Adipocyte (in vitro differentiated cells): ENCODE results near the gene PEAK1.
A peak's percentile ranks its signal among the peaks of the same experiment; 100 is the strongest.

Source experiments
- DNase-seq: peaks from one replicate; pipeline ENCODE4 v3.0.0-alpha.2; 2015; ENCODE audit warnings: low read depth
- H3K27me3 ChIP-seq: replicated peaks from 2 replicates; pipeline ENCODE4 v1.7.0; 2013; ENCODE audit warnings: mild to moderate bottlenecking, low read length, moderate library complexity; ENCODE audit not compliant: control insufficient read depth, insufficient read depth
- H3K36me3 ChIP-seq: 2 replicates; pipeline ENCODE4 v1.7.0; 2013; ENCODE audit warnings: low read length, mild to moderate bottlenecking, moderate library complexity; ENCODE audit not compliant: control insufficient read depth, insufficient read depth, severe bottlenecking
- H3K4me1 ChIP-seq: 2 replicates; pipeline ENCODE4 v1.7.0; 2013; ENCODE audit warnings: mild to moderate bottlenecking, low read length, moderate library complexity; ENCODE audit not compliant: control insufficient read depth, insufficient read depth
- H3K4me3 ChIP-seq: 2 replicates; pipeline ENCODE4 v1.7.0; 2013; ENCODE audit warnings: mild to moderate bottlenecking, low read length, moderate library complexity
- H3K9ac ChIP-seq: 2 replicates; pipeline ENCODE4 v1.7.0; 2013; ENCODE audit warnings: mild to moderate bottlenecking, low read length, moderate library complexity
- H3K9me3 ChIP-seq: 2 replicates; pipeline ENCODE4 v1.7.0; 2013; ENCODE audit warnings: mild to moderate bottlenecking, low read length, moderate library complexity; ENCODE audit not compliant: control insufficient read depth

Gene PEAK1

GRCh38 chr15:77419836-77420609 is at the start of gene PEAK1:
Gene PEAK1, minus strand, starts transcription at chr15:77420104. Its CDS starts 238,178 bp downstream, at chr15:77181926.
- H3K9me3 ChIP-seq = no peaks in the 10 kb centered on the region
- H3K27me3 ChIP-seq = no peaks in the 10 kb centered on the region
- peak within 1 kb of the TSS; percentile 98 for H3K4me3 ChIP-seq

GRCh38 chr15:77468896-77469295 is 49.0 kb upstream of the PEAK1 start:
- DNase-seq = no peak
- no peak overlapping the region for H3K9ac ChIP-seq
- H3K36me3 ChIP-seq = peaks cover 73% of the 10 kb centered on the region
- no peaks in the 10 kb centered on the region for H3K9me3 ChIP-seq
- H3K27me3 ChIP-seq = no peaks in the 10 kb centered on the region
- H3K4me3 ChIP-seq = no peak overlapping the region
- peaks cover 7% of the 10 kb centered on the region for H3K4me1 ChIP-seq

More at GRCh38 chr15:77419836-77420609, at the start of gene PEAK1:
- H3K4me1 ChIP-seq = peaks cover 45% of the 10 kb centered on the region
- peak; percentile 100 for DNase-seq
- H3K36me3 ChIP-seq = no peaks in the 10 kb centered on the region
- H3K9ac ChIP-seq = peak within 1 kb of the TSS; percentile 98

- H3K4me3 ChIP-seq = no peak overlapping the region
- peaks cover 6% of the 10 kb centered on the region for H3K4me1 ChIP-seq
- H3K9ac ChIP-seq = no peak overlapping the region
- DNase-seq = no peak
- H3K27me3 ChIP-seq = no peaks in the 10 kb centered on the region
- H3K36me3 ChIP-seq = peaks cover 70% of the 10 kb centered on the region
- no peaks in the 10 kb centered on the region for H3K9me3 ChIP-seq
Observed at GRCh38 chr15:77466521-77466920, 46.6 kb upstream of the PEAK1 start.

GRCh38 chr15:77464129-77464865 is 44.4 kb upstream of the PEAK1 start:
- Histone ChIP-seq H3K4me1 (peaks cover 9% of the 10 kb centered on the region), H3K27me3 (no peaks in the 10 kb centered on the region), H3K36me3 (peaks cover 59% of the 10 kb centered on the region), H3K4me3 (no peak overlapping the region), H3K9me3 (no peaks in the 10 kb centered on the region), H3K9ac (no peak overlapping the region)
- no peak for DNase-seq

GRCh38 chr15:77461486-77461885 is 41.6 kb upstream of the PEAK1 start:
- Histone ChIP-seq H3K9ac (no peak overlapping the region), H3K27me3 (no peaks in the 10 kb centered on the region), H3K36me3 (peaks cover 40% of the 10 kb centered on the region), H3K9me3 (no peaks in the 10 kb centered on the region), H3K4me1 (peaks cover 32% of the 10 kb centered on the region), H3K4me3 (no peak overlapping the region)
- no peak for DNase-seq

- Histone ChIP-seq H3K4me1 (peaks cover 57% of the 10 kb centered on the region), H3K36me3 (peaks cover 25% of the 10 kb centered on the region), H3K9ac (no peak overlapping the region), H3K9me3 (no peaks in the 10 kb centered on the region), H3K4me3 (no peak overlapping the region), H3K27me3 (no peaks in the 10 kb centered on the region)
- no peak for DNase-seq
Observed at GRCh38 chr15:77459031-77459430, 39.1 kb upstream of the PEAK1 start.

- Histone ChIP-seq H3K4me1 (peaks cover 57% of the 10 kb centered on the region), H3K27me3 (no peaks in the 10 kb centered on the region), H3K9ac (no peak overlapping the region), H3K36me3 (peaks cover 15% of the 10 kb centered on the region), H3K9me3 (no peaks in the 10 kb centered on the region), H3K4me3 (no peak overlapping the region)
- peak; percentile 48 for DNase-seq
Observed at GRCh38 chr15:77457905-77458265, 38.0 kb upstream of the PEAK1 start.

GRCh38 chr15:77457191-77457904 is 37.4 kb upstream of the PEAK1 start:
- Histone ChIP-seq H3K4me1 (peaks cover 57% of the 10 kb centered on the region), H3K4me3 (no peak overlapping the region), H3K36me3 (peaks cover 15% of the 10 kb centered on the region), H3K9me3 (no peaks in the 10 kb centered on the region), H3K9ac (no peak overlapping the region), H3K27me3 (no peaks in the 10 kb centered on the region)
- DNase-seq = no peak

GRCh38 chr15:77456746-77457145 is 36.8 kb upstream of the PEAK1 start:
- H3K4me1 ChIP-seq = peaks cover 53% of the 10 kb centered on the region
- H3K36me3 ChIP-seq = peaks cover 15% of the 10 kb centered on the region
- DNase-seq = no peak
- no peaks in the 10 kb centered on the region for H3K27me3 ChIP-seq
- H3K4me3 ChIP-seq = no peak overlapping the region
- H3K9me3 ChIP-seq = no peaks in the 10 kb centered on the region
- H3K9ac ChIP-seq = no peak overlapping the region

- peak; percentile 74 for DNase-seq
- peaks cover 48% of the 10 kb centered on the region for H3K4me1 ChIP-seq
- peak overlapping the region; percentile 30 for H3K9ac ChIP-seq
- H3K4me3 ChIP-seq = peak overlapping the region; percentile 14
- no peaks in the 10 kb centered on the region for H3K27me3 ChIP-seq
- H3K36me3 ChIP-seq = peaks cover 15% of the 10 kb centered on the region
- H3K9me3 ChIP-seq = no peaks in the 10 kb centered on the region
Observed at GRCh38 chr15:77455696-77456321, 35.9 kb upstream of the PEAK1 start.

- H3K9me3 ChIP-seq = no peaks in the 10 kb centered on the region
- no peak for DNase-seq
Observed at GRCh38 chr15:77454951-77455350, 35.0 kb upstream of the PEAK1 start.

More at GRCh38 chr15:77454951-77455350, 35.0 kb upstream of the PEAK1 start:
- no peak overlapping the region for H3K9ac ChIP-seq
- peaks cover 20% of the 10 kb centered on the region for H3K36me3 ChIP-seq
- H3K4me3 ChIP-seq = no peak overlapping the region
- H3K27me3 ChIP-seq = no peaks in the 10 kb centered on the region
- peaks cover 48% of the 10 kb centered on the region for H3K4me1 ChIP-seq
